ENCODE results near the gene NAPSA.

GRCh38 chr19:50321831-50322230, 43.6 kb downstream of the NAPSA start:
- TF ChIP-seq CTCF (IDR thresholded peaks at IDR 0.05; ENCODE audit: low read depth, low read length) (no peak), EZH2phosphoT487 (IDR thresholded peaks at IDR 0.05; ENCODE audit: low read depth) (no peak)
